ENCODE results near the gene HIBCH. TPM values are rescaled to one million over a fixed set of nuclear protein-coding genes. Genes with fewer than 3 reads are reported as not detected.

HIBCH gene
- total RNA-seq, 4 donors from 2014 or later = 27.5 to 40.1 (median 32.7) TPM

GRCh38 chr2:190357600-190357999, 38.0 kb upstream of the HIBCH start:
- H3K4me3 ChIP-seq (replicated peaks in 1 of 3) = no peak overlapping the region
- H3K27me3 ChIP-seq = no peaks in the 10 kb centered on the region
- H3K4me1 ChIP-seq = peaks cover 27 to 35% of the 10 kb centered on the region in 2 donors
- H3K36me3 ChIP-seq = no peaks in the 10 kb centered on the region
- no peak for DNase-seq
- TF ChIP-seq, protein P1, sequence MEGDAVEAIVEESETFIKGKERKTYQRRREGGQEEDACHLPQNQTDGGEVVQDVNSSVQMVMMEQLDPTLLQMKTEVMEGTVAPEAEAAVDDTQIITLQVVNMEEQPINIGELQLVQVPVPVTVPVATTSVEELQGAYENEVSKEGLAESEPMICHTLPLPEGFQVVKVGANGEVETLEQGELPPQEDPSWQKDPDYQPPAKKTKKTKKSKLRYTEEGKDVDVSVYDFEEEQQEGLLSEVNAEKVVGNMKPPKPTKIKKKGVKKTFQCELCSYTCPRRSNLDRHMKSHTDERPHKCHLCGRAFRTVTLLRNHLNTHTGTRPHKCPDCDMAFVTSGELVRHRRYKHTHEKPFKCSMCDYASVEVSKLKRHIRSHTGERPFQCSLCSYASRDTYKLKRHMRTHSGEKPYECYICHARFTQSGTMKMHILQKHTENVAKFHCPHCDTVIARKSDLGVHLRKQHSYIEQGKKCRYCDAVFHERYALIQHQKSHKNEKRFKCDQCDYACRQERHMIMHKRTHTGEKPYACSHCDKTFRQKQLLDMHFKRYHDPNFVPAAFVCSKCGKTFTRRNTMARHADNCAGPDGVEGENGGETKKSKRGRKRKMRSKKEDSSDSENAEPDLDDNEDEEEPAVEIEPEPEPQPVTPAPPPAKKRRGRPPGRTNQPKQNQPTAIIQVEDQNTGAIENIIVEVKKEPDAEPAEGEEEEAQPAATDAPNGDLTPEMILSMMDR (IDR thresholded peaks at IDR 0.05) = no peak
- TF ChIP-seq POLR2A (IDR thresholded peaks at IDR 0.05) = no peak
- intact Hi-C loops (cut with DNase I) = no loop called here
- WGBS, 2 donors = 70 to 96% methylated on average over 2 of the region's 2 CpGs
- no peak overlapping the region for H3K27ac ChIP-seq
- H3K9me3 ChIP-seq = no peaks in the 10 kb centered on the region

- WGBS, 2 donors = 62 to 77% methylated on average over 6 of the region's 6 CpGs
- Histone ChIP-seq H3K9me3 (no peaks in the 10 kb centered on the region), H3K27me3 (no peaks in the 10 kb centered on the region), H3K4me1 (peaks cover 27 to 35% of the 10 kb centered on the region in 2 donors), H3K36me3 (no peaks in the 10 kb centered on the region), H3K27ac (peak overlapping the region in 1 of 3 donors; percentile 34), H3K4me3 (replicated peaks in 1 of 3) (no peak overlapping the region)
- DNase-seq = no peak
- TF ChIP-seq POLR2A (IDR thresholded peaks at IDR 0.05) = no peak
- TF ChIP-seq, protein P1 (IDR thresholded peaks at IDR 0.05) = no peak
- intact Hi-C loops (cut with DNase I) = no loop called here
Observed at GRCh38 chr2:190355968-190356644, 36.5 kb upstream of the HIBCH start.

DNA sequence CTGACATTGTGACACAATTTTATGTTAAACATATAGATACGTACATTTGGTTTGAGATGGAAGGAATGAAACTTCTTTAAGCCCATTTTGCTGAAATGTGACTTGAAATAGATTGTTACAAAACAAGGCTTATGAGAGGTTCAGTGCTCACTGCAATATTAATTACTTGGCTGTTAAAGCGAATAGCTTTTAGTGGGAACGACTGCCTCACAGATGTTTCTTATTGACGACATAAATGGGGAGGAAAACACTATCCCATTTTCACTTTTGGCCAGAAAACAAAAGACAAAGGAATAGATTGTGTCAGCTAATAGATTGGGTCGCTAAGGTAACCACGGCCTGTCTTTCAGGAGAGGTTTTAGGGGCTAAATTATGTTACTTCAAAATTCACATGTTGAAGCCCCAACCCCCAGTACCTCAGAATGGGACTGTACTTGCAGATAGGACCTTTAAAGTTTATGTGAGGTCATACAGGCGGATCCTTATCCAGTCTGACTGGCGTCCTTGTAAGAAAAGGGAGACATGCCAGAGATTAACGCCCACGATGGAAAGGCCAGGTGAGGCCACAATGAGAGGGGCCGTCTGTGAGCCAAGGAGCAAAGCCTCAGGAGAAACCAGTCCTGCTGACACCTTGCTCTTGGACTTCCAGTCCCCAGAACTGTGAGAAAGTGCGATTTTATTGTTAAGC, 34.5 kb upstream of the HIBCH start:
- Histone ChIP-seq H3K4me1 (peaks cover 16 to 23% of the 10 kb centered on the region in 2 donors), H3K9me3 (no peaks in the 10 kb centered on the region), H3K4me3 (replicated peaks in 1 of 3) (no peak overlapping the region), H3K27me3 (no peaks in the 10 kb centered on the region), H3K36me3 (no peaks in the 10 kb centered on the region), H3K27ac (no peak overlapping the region)
- intact Hi-C loops (cut with DNase I) = no loop called here
- no peak for DNase-seq
- WGBS, 2 donors = 83 to 90% methylated on average over 12 of the region's 12 CpGs
- TF ChIP-seq POLR2A (IDR thresholded peaks at IDR 0.05) = no peak
- TF ChIP-seq, protein P1 (IDR thresholded peaks at IDR 0.05) = no peak

DNA sequence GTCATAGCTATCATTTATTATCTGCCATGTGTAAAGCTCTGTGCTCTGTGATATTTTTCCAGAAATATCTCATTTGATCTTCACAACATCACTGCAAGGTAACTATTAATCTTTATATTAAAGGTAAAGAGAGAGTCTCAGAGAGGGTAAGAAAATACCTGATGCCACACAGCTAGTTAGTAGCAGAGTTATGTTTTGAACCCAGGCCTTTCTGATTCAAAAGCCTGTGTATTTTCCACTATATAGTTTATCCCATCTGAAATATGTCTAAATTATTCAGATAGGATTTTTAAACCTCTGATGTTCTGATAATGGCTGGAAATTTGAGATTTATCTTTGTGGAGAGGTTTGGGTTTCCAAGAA, 33.9 kb upstream of the HIBCH start:
- DNase-seq = no peak
- Histone ChIP-seq H3K36me3 (no peaks in the 10 kb centered on the region), H3K4me3 (replicated peaks in 1 of 3) (no peak overlapping the region), H3K27me3 (no peaks in the 10 kb centered on the region), H3K27ac (no peak overlapping the region), H3K4me1 (peaks cover 10 to 18% of the 10 kb centered on the region in 2 donors), H3K9me3 (no peaks in the 10 kb centered on the region)
- intact Hi-C loops (cut with DNase I) = no loop called here
- no peak for TF ChIP-seq POLR2A (IDR thresholded peaks at IDR 0.05)
- TF ChIP-seq, protein P1 (IDR thresholded peaks at IDR 0.05) = no peak
